IPS DF 4.7 (cell line): Measurements from ENCODE around the gene ASIC2.

Experiments used
- DNase-seq: peaks from one replicate; pipeline ENCODE4 v3.0.0-alpha.2; 2013; ENCODE audit warnings: low spot score; ENCODE audit errors: extremely low read depth

The ASIC2 gene

GRCh38 chr17:33164169-33164881, 128.8 kb downstream of the ASIC2 start:
- no peak for DNase-seq

GRCh38 chr17:33163533-33164168, 129.4 kb downstream of the ASIC2 start:
- no peak for DNase-seq

GRCh38 chr17:33154869-33155455, 138.1 kb downstream of the ASIC2 start:
- no peak for DNase-seq

- no peak for DNase-seq
These were observed 140.3 kb downstream of the ASIC2 start for GRCh38 chr17:33152783-33153182.

GRCh38 chr17:33151565-33151964, 141.5 kb downstream of the ASIC2 start:
- no peak for DNase-seq

GRCh38 chr17:33145941-33146340, 147.2 kb downstream of the ASIC2 start:
- DNase-seq: no peak

GRCh38 chr17:33144837-33145236, 148.3 kb downstream of the ASIC2 start:
- DNase-seq: no peak

- no peak for DNase-seq
These were observed 150.3 kb downstream of the ASIC2 start for GRCh38 chr17:33142705-33143299.

- no peak for DNase-seq
These were observed 152.5 kb downstream of the ASIC2 start for GRCh38 chr17:33140413-33141099.

- DNase-seq: no peak
These were observed 154.5 kb downstream of the ASIC2 start for GRCh38 chr17:33138627-33139026.

GRCh38 chr17:33137426-33137825, 155.7 kb downstream of the ASIC2 start:
- DNase-seq: no peak

GRCh38 chr17:33135691-33136090, 157.4 kb downstream of the ASIC2 start:
- no peak for DNase-seq

- no peak for DNase-seq
These were observed 161.5 kb downstream of the ASIC2 start for GRCh38 chr17:33131620-33132019.

- DNase-seq: no peak
These were observed 165.4 kb downstream of the ASIC2 start for GRCh38 chr17:33127706-33128105.

- no peak for DNase-seq
These were observed 167.0 kb downstream of the ASIC2 start for GRCh38 chr17:33126086-33126485.

GRCh38 chr17:33125552-33125950, 167.5 kb downstream of the ASIC2 start:
- DNase-seq: no peak

- no peak for DNase-seq
These were observed 168.1 kb downstream of the ASIC2 start for GRCh38 chr17:33124871-33125551.

- no peak for DNase-seq
These were observed 168.9 kb downstream of the ASIC2 start for GRCh38 chr17:33124185-33124584.

GRCh38 chr17:33121756-33122155, 171.3 kb downstream of the ASIC2 start:
- no peak for DNase-seq

GRCh38 chr17:33121272-33121671, 171.8 kb downstream of the ASIC2 start:
- no peak for DNase-seq

- DNase-seq: no peak
These were observed 173.0 kb downstream of the ASIC2 start for GRCh38 chr17:33120103-33120502.
